ENCODE results near the gene MIB2. TPM values are rescaled to one million over a fixed set of nuclear protein-coding genes. Genes with fewer than 3 reads are reported as not detected.
"Not testable (repeated sequence)": the region's sequence is repeated elsewhere in the genome, so short reads cannot be mapped to it uniquely, and the experiment has no call there.

Gene MIB2
- total and polyA plus RNA-seq, 4 donors = 27.0 to 100 (median 77.7) TPM

GRCh38 chr1:1646326-1646725 lies 31.0 kb downstream of the MIB2 start:
- not testable (repeated sequence) for H3K9me3 ChIP-seq (ENCODE audit: control insufficient read depth, insufficient read depth, low read length); H3K27me3 ChIP-seq (ENCODE audit: control insufficient read depth, insufficient read depth, low read length); H3K4me3 ChIP-seq (ENCODE audit: low read depth, low read length); DNase-seq (ENCODE audit: low read depth in 4 of 6, low spot score in 6 of 6); H3K27ac ChIP-seq (ENCODE audit: low read depth, low read length); H3K4me1 ChIP-seq (ENCODE audit: control insufficient read depth, insufficient read depth, low read length)
- H3K36me3 ChIP-seq (ENCODE audit: control insufficient read depth, insufficient read depth, low read length) = peaks cover 33% of the 10 kb centered on the region
- no CpG with 5 or more reads among the region's 5 CpGs for WGBS (ENCODE audit: insufficient coverage)

- not testable (repeated sequence) for DNase-seq (ENCODE audit: low read depth in 4 of 6, low spot score in 6 of 6); H3K9me3 ChIP-seq (ENCODE audit: control insufficient read depth, insufficient read depth, low read length); H3K27me3 ChIP-seq (ENCODE audit: control insufficient read depth, insufficient read depth, low read length); H3K4me1 ChIP-seq (ENCODE audit: control insufficient read depth, insufficient read depth, low read length); H3K4me3 ChIP-seq (ENCODE audit: low read depth, low read length); H3K27ac ChIP-seq (ENCODE audit: low read depth, low read length)
- H3K36me3 ChIP-seq (ENCODE audit: control insufficient read depth, insufficient read depth, low read length) = peaks cover 39% of the 10 kb centered on the region
- WGBS (ENCODE audit: insufficient coverage) = 90% methylated on average over 13 of the region's 17 CpGs
Observed at GRCh38 chr1:1647567-1648241, 32.4 kb downstream of the MIB2 start.

GRCh38 chr1:1648265-1648664 lies 33.0 kb downstream of the MIB2 start:
- WGBS (ENCODE audit: insufficient coverage) = 92% methylated on average over 7 of the region's 11 CpGs
- not testable (repeated sequence) for DNase-seq (ENCODE audit: low read depth in 4 of 6, low spot score in 6 of 6); H3K4me1 ChIP-seq (ENCODE audit: control insufficient read depth, insufficient read depth, low read length); H3K27me3 ChIP-seq (ENCODE audit: control insufficient read depth, insufficient read depth, low read length); H3K27ac ChIP-seq (ENCODE audit: low read depth, low read length); H3K9me3 ChIP-seq (ENCODE audit: control insufficient read depth, insufficient read depth, low read length); H3K4me3 ChIP-seq (ENCODE audit: low read depth, low read length)
- peaks cover 45% of the 10 kb centered on the region for H3K36me3 ChIP-seq (ENCODE audit: control insufficient read depth, insufficient read depth, low read length)

GRCh38 chr1:1658583-1659549 lies 43.6 kb downstream of the MIB2 start, which contains the start of gene CDK11B:
CDK11B (minus strand) TSS chr1:1659004; CDS start chr1:1657485, 1,519 bp downstream.
- under 1% methylated on average over 51 of the region's 96 CpGs for WGBS (ENCODE audit: insufficient coverage)
- H3K4me1 ChIP-seq (ENCODE audit: control insufficient read depth, insufficient read depth, low read length); H3K27me3 ChIP-seq (ENCODE audit: control insufficient read depth, insufficient read depth, low read length); H3K9me3 ChIP-seq (ENCODE audit: control insufficient read depth, insufficient read depth, low read length): not testable (repeated sequence)
- Histone ChIP-seq H3K27ac (ENCODE audit: low read depth, low read length) (peak within 1 kb of the TSS; percentile 91), H3K36me3 (ENCODE audit: control insufficient read depth, insufficient read depth, low read length) (peaks cover 30% of the 10 kb centered on the region), H3K4me3 (ENCODE audit: low read depth, low read length) (peak within 1 kb of the TSS; percentile 57)
- DNase-seq (ENCODE audit: low read depth in 4 of 6, low spot score in 6 of 6) = peak; percentile 89 to 99 (median 94)

GRCh38 chr1:1662392-1662791 lies 47.1 kb downstream of the MIB2 start:
- H3K4me3 ChIP-seq (ENCODE audit: low read depth, low read length); H3K9me3 ChIP-seq (ENCODE audit: control insufficient read depth, insufficient read depth, low read length); H3K4me1 ChIP-seq (ENCODE audit: control insufficient read depth, insufficient read depth, low read length); H3K27me3 ChIP-seq (ENCODE audit: control insufficient read depth, insufficient read depth, low read length); H3K27ac ChIP-seq (ENCODE audit: low read depth, low read length); DNase-seq (ENCODE audit: low read depth in 4 of 6, low spot score in 6 of 6): not testable (repeated sequence)
- 83% methylated on average over 1 of the region's 9 CpGs for WGBS (ENCODE audit: insufficient coverage)
- H3K36me3 ChIP-seq (ENCODE audit: control insufficient read depth, insufficient read depth, low read length) = peaks cover 33% of the 10 kb centered on the region

- H3K27me3 ChIP-seq (ENCODE audit: control insufficient read depth, insufficient read depth, low read length); H3K4me3 ChIP-seq (ENCODE audit: low read depth, low read length); H3K9me3 ChIP-seq (ENCODE audit: control insufficient read depth, insufficient read depth, low read length); H3K4me1 ChIP-seq (ENCODE audit: control insufficient read depth, insufficient read depth, low read length); H3K27ac ChIP-seq (ENCODE audit: low read depth, low read length); DNase-seq (ENCODE audit: low read depth in 4 of 6, low spot score in 6 of 6): not testable (repeated sequence)
- peaks cover 33% of the 10 kb centered on the region for H3K36me3 ChIP-seq (ENCODE audit: control insufficient read depth, insufficient read depth, low read length)
- WGBS (ENCODE audit: insufficient coverage) = 90% methylated on average over 5 of the region's 15 CpGs
Observed at GRCh38 chr1:1662830-1663560, 47.7 kb downstream of the MIB2 start.

- WGBS (ENCODE audit: insufficient coverage) = 0% methylated on average over 1 of the region's 11 CpGs
- not testable (repeated sequence) for H3K4me3 ChIP-seq (ENCODE audit: low read depth, low read length); H3K9me3 ChIP-seq (ENCODE audit: control insufficient read depth, insufficient read depth, low read length); H3K4me1 ChIP-seq (ENCODE audit: control insufficient read depth, insufficient read depth, low read length); H3K27me3 ChIP-seq (ENCODE audit: control insufficient read depth, insufficient read depth, low read length); H3K27ac ChIP-seq (ENCODE audit: low read depth, low read length); DNase-seq (ENCODE audit: low read depth in 4 of 6, low spot score in 6 of 6)
- H3K36me3 ChIP-seq (ENCODE audit: control insufficient read depth, insufficient read depth, low read length) = peaks cover 43% of the 10 kb centered on the region
Observed at GRCh38 chr1:1664318-1664717, 49.0 kb downstream of the MIB2 start.

GRCh38 chr1:1664941-1665814 lies 49.9 kb downstream of the MIB2 start:
- H3K4me3 ChIP-seq (ENCODE audit: low read depth, low read length) = no peak overlapping the region
- H3K36me3 ChIP-seq (ENCODE audit: control insufficient read depth, insufficient read depth, low read length) = peaks cover 52% of the 10 kb centered on the region
- 94% methylated on average over 25 of the region's 27 CpGs for WGBS (ENCODE audit: insufficient coverage)
- no peaks in the 10 kb centered on the region for H3K9me3 ChIP-seq (ENCODE audit: control insufficient read depth, insufficient read depth, low read length)
- no peak overlapping the region for H3K27ac ChIP-seq (ENCODE audit: low read depth, low read length)
- H3K4me1 ChIP-seq (ENCODE audit: control insufficient read depth, insufficient read depth, low read length) = no peaks in the 10 kb centered on the region
- no peak for DNase-seq (ENCODE audit: low read depth in 4 of 6, low spot score in 6 of 6)
- no peaks in the 10 kb centered on the region for H3K27me3 ChIP-seq (ENCODE audit: control insufficient read depth, insufficient read depth, low read length)

GRCh38 chr1:1665815-1666251 lies 50.5 kb downstream of the MIB2 start:
- Histone ChIP-seq H3K4me1 (ENCODE audit: control insufficient read depth, insufficient read depth, low read length) (no peaks in the 10 kb centered on the region), H3K36me3 (ENCODE audit: control insufficient read depth, insufficient read depth, low read length) (peaks cover 58% of the 10 kb centered on the region), H3K27me3 (ENCODE audit: control insufficient read depth, insufficient read depth, low read length) (no peaks in the 10 kb centered on the region), H3K27ac (ENCODE audit: low read depth, low read length) (no peak overlapping the region), H3K4me3 (ENCODE audit: low read depth, low read length) (no peak overlapping the region), H3K9me3 (ENCODE audit: control insufficient read depth, insufficient read depth, low read length) (no peaks in the 10 kb centered on the region)
- 84% methylated on average over 25 of the region's 25 CpGs for whole genome bisulfite sequencing (ENCODE audit: insufficient coverage)
- DNase-seq (ENCODE audit: low read depth in 4 of 6, low spot score in 6 of 6) = no peak

All from spinal cord (tissue), 10 donors.